Endodermal cell (in vitro differentiated cells): Measurements from ENCODE around the gene DAPK2. TPM values are rescaled to one million over a fixed set of nuclear protein-coding genes. Genes with fewer than 3 reads are reported as not detected.

Experiments used
- DNase-seq: peaks from one replicate; pipeline ENCODE4 v3.0.0-alpha.2; 2017
- H3K27ac ChIP-seq: 2 replicates; pipeline ENCODE4 v1.5.1; 2013; ENCODE audit warnings: mild to moderate bottlenecking, low read depth, low read length, moderate library complexity
- H3K27me3 ChIP-seq: 2 replicates; pipeline ENCODE4 v1.6.1; 2013; ENCODE audit warnings: mild to moderate bottlenecking, low read length, moderate library complexity; ENCODE audit not compliant: insufficient read depth, control insufficient read depth, poor library complexity, severe bottlenecking
- H3K36me3 ChIP-seq: 2 replicates; pipeline ENCODE4 v1.7.0; 2013; ENCODE audit warnings: mild to moderate bottlenecking, low read length, moderate library complexity; ENCODE audit not compliant: control insufficient read depth, insufficient read depth
- H3K4me1 ChIP-seq: one replicate; pipeline ENCODE4 v1.7.0; 2013; ENCODE audit warnings: low read length; ENCODE audit not compliant: control insufficient read depth, insufficient read depth
- H3K4me3 ChIP-seq: 2 replicates; pipeline ENCODE4 v1.5.1; 2013; ENCODE audit warnings: mild to moderate bottlenecking, low read length, moderate library complexity
- H3K9ac ChIP-seq: 2 replicates; pipeline ENCODE4 v1.6.1; 2013; ENCODE audit warnings: mild to moderate bottlenecking, low read length, moderate library complexity; ENCODE audit not compliant: poor library complexity, severe bottlenecking; ENCODE audit errors: extremely low read depth
- H3K9me3 ChIP-seq: 2 replicates; pipeline ENCODE4 v1.6.1; 2013; ENCODE audit warnings: mild to moderate bottlenecking, low read length, moderate library complexity; ENCODE audit not compliant: control insufficient read depth
- H3K27ac Mint-ChIP-seq: 2 replicates; pipeline ENCODE4 v1.8.0; 2020; ENCODE audit warnings: mixed read lengths
- H3K27me3 Mint-ChIP-seq: 2 replicates; pipeline ENCODE4 v1.8.0; 2021; ENCODE audit warnings: mild to moderate bottlenecking, mixed read lengths; ENCODE audit not compliant: insufficient read depth
- H3K36me3 Mint-ChIP-seq: 2 replicates; pipeline ENCODE4 v1.8.0; 2020; ENCODE audit warnings: low read depth, mixed read lengths
- H3K4me1 Mint-ChIP-seq: 2 replicates; pipeline ENCODE4 v1.8.0; 2020; ENCODE audit warnings: mixed read lengths
- H3K4me3 Mint-ChIP-seq: 2 replicates; pipeline ENCODE4 v1.8.0; 2020; ENCODE audit warnings: mild to moderate bottlenecking, moderate library complexity, mixed read lengths
- H3K9me3 Mint-ChIP-seq: 2 replicates; pipeline ENCODE4 v1.8.0; 2020; ENCODE audit warnings: mild to moderate bottlenecking, mixed read lengths
- WGBS, 2 experiments: methylation state at CpG; one replicate each; pipeline versions ENCODE4 v1.1.5 to v1.1.7; 2013; ENCODE audit warnings: missing lambda C conversion rate in 2 of 2, mixed read lengths in 1 of 2; ENCODE audit not compliant: insufficient coverage in 1 of 2, insufficient read length in 1 of 2; 5-methylcytosine and 5-hydroxymethylcytosine counted together
- total RNA-seq, 2 donors: library from RNA; stranded (reverse); fragmentation: NEBNext Ultra II Directional in 1 of 2; extraction: Animal tissue kit (Norgen Biotek cat#: 25700) in 1 of 2; gene quantifications; 2 replicates in 1 of 2; 3 replicates in 1 of 2; pipeline ENCODE4 v1.2.1, GENCODE V29; 2021
- TF ChIP-seq, protein P1 (sequence below): fragments of 200-600 bp; sonication (generic); conservative IDR thresholded peaks from 2 replicates; pipeline ENCODE4 v1.5.0; 2021; ENCODE audit warnings: antibody characterized with exemption, mild to moderate bottlenecking

The DAPK2 gene
- total RNA-seq, 2 donors from 2014 or later: 2.4 to 2.6 TPM

DNA sequence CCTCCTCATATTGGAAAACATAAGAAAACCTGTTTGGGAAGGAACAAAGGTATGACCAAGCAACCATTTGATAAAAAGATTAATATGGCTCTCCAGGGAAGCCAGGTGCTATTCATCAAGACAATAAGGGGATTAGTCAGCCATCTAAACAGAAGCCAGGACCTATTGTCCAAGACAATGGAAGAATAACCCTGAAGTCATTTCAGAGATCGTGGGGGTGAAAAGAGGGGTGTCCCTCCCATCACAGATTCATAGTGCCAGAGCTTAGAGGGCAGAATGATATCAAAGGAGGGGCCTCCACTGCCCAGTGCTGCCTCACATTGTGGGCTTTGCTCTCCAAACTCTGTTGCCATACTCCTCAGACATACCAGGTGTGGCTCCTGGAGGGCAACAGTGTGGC, 73.5 kb downstream of the DAPK2 start:
- Mint-ChIP-seq H3K4me3 (no peak overlapping the region), H3K27me3 (no peaks in the 10 kb centered on the region), H3K9me3 (no peaks in the 10 kb centered on the region), H3K4me1 (peaks cover 51% of the 10 kb centered on the region), H3K27ac (no peak overlapping the region), H3K36me3 (no peaks in the 10 kb centered on the region)
- Histone ChIP-seq H3K4me1 (peaks cover 24% of the 10 kb centered on the region), H3K9me3 (peaks cover 12% of the 10 kb centered on the region), H3K4me3 (peak overlapping the region; percentile 13), H3K36me3 (no peaks in the 10 kb centered on the region), H3K27me3 (no peaks in the 10 kb centered on the region), H3K9ac (no peak overlapping the region), H3K27ac (no peak overlapping the region)
- DNase-seq: peak; percentile 67
- WGBS, 2 experiments: 53 to 80% methylated on average over 1 of the region's 1 CpG
- TF ChIP-seq, protein P1, sequence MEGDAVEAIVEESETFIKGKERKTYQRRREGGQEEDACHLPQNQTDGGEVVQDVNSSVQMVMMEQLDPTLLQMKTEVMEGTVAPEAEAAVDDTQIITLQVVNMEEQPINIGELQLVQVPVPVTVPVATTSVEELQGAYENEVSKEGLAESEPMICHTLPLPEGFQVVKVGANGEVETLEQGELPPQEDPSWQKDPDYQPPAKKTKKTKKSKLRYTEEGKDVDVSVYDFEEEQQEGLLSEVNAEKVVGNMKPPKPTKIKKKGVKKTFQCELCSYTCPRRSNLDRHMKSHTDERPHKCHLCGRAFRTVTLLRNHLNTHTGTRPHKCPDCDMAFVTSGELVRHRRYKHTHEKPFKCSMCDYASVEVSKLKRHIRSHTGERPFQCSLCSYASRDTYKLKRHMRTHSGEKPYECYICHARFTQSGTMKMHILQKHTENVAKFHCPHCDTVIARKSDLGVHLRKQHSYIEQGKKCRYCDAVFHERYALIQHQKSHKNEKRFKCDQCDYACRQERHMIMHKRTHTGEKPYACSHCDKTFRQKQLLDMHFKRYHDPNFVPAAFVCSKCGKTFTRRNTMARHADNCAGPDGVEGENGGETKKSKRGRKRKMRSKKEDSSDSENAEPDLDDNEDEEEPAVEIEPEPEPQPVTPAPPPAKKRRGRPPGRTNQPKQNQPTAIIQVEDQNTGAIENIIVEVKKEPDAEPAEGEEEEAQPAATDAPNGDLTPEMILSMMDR: no peak

DNA sequence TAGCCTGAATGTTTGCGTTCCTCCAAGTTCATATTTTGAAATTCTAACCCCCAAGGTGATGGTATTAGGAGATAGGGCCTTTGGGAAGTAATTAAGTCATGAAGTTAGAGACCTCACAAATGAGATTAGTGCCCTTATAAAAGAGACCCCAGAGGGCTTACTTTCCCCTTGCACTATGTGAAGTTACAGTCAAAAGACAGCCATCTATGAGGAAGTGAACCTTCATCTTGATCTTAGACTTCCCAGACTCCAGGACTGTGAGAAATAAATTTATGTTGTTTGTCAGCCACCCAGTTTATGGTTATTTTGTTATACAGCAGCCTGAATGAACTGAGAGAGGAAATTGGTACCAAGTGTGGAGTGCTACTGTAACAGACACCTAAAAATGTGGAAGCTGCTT, 74.4 kb downstream of the DAPK2 start:
- WGBS, 2 experiments: 88% methylated on average over 1 of the region's 1 CpG; no CpG with 5 or more reads in 1 of the 2 experiments
- Mint-ChIP-seq H3K4me3 (no peak overlapping the region), H3K27me3 (no peaks in the 10 kb centered on the region), H3K36me3 (no peaks in the 10 kb centered on the region), H3K27ac (no peak overlapping the region), H3K4me1 (peaks cover 51% of the 10 kb centered on the region), H3K9me3 (no peaks in the 10 kb centered on the region)
- Histone ChIP-seq H3K9ac (no peak overlapping the region), H3K27ac (no peak overlapping the region), H3K4me1 (peaks cover 24% of the 10 kb centered on the region), H3K9me3 (peaks cover 12% of the 10 kb centered on the region), H3K27me3 (no peaks in the 10 kb centered on the region), H3K4me3 (no peak overlapping the region), H3K36me3 (no peaks in the 10 kb centered on the region)
- no peak for DNase-seq
- TF ChIP-seq, protein P1: no peak

DNA sequence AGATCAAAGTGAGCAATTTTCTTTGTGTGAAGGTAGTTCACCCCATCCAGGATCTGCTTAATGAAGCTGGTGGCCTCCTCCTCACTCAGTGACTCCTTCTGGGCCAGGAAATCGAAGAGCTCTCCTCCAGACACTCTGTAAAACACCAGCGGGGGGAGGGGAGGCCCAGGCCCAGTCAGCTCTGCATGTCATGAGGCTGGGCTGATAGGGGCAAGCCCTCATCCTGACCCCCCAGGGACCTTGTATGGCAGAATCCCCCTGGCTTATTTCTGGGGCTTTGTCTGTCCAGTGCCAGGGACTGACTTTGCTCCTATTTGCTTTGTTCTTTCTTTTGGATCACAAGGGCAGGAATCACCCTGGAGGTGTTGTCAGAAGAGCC, 74.9 kb downstream of the DAPK2 start:
- Histone ChIP-seq H3K4me1 (peaks cover 24% of the 10 kb centered on the region), H3K27ac (peak overlapping the region; percentile 22), H3K9ac (no peak overlapping the region), H3K36me3 (no peaks in the 10 kb centered on the region), H3K27me3 (no peaks in the 10 kb centered on the region), H3K9me3 (peaks cover 12% of the 10 kb centered on the region), H3K4me3 (peak overlapping the region; percentile 28)
- Mint-ChIP-seq H3K9me3 (no peaks in the 10 kb centered on the region), H3K27ac (no peak overlapping the region), H3K36me3 (no peaks in the 10 kb centered on the region), H3K27me3 (no peaks in the 10 kb centered on the region), H3K4me1 (peaks cover 51% of the 10 kb centered on the region), H3K4me3 (no peak overlapping the region)
- TF ChIP-seq, protein P1: no peak
- WGBS, 2 experiments: 68 to 100% methylated on average over 1 to 2 of the region's 2 CpGs
- peak; percentile 66 for DNase-seq
